Measurements from ENCODE around the gene THSD4.

The THSD4 gene

DNA sequence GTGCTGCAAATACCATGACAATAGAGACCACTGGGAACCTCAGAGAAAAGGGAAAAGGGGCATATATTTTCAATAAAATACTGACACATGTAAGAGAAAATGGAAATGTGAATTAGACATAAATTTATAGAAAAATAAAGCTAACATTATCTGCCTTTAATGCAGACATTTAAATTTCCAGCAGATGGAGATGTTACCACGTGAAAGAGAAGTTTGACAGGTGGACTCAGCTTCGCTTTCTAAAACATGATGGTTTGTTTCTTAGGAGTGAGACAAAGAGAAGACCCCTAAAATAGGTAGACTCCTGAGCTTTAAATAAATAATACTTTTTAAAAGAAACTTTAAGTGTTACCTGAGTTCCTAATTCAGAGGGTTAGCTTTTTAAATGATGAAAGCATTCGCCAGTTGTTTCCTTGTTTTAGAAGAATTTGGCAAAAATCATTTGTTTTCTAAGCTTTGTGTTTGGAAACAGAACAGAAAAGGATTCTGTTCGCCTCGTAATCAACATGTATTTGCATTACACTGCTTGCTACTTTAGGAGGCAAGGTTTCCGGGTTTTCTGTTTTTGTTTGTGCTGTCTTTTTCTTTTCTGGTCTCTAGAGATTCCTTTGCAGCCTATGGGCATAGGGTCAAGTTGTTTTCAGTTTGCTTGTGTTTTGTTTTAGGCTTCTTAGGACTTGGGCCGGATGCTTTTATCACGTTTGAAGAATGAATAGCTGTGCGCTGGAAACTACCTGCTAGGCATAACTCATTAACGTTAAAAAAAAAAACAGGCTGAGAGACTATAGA, 271.4 kb downstream of the THSD4 start:
- Histone ChIP-seq H3K27me3 (ENCODE audit: insufficient read depth, low read depth) (no peaks in the 10 kb centered on the region), H3K9ac (no peak overlapping the region), H3K79me2 (ENCODE audit: insufficient read depth, low read depth) (no peaks in the 10 kb centered on the region), H3K27ac (no peak overlapping the region), H3K4me1 (ENCODE audit: low read depth, poor library complexity, severe bottlenecking) (no peaks in the 10 kb centered on the region), H3K4me2 (no peak overlapping the region), H3K4me3 (IDR thresholded peaks at IDR 0.05; ENCODE audit: insufficient read depth, low read depth, low read length) (no peak overlapping the region), H4K20me1 (ENCODE audit: insufficient read depth) (no peaks in the 10 kb centered on the region), H2AFZ (ENCODE audit: low read depth) (no peak overlapping the region), H3K36me3 (ENCODE audit: insufficient read depth) (no peaks in the 10 kb centered on the region)
- TF ChIP-seq CTCF (conservative IDR thresholded peaks at IDR 0.05; ENCODE audit: low read depth, low read length), result no peak

GRCh38 chr15:71387810-71388209, 272.5 kb downstream of the THSD4 start:
- Histone ChIP-seq H3K4me1 (ENCODE audit: low read depth, poor library complexity, severe bottlenecking) (no peaks in the 10 kb centered on the region), H3K9ac (no peak overlapping the region), H4K20me1 (ENCODE audit: insufficient read depth) (no peaks in the 10 kb centered on the region), H3K4me2 (no peak overlapping the region), H3K36me3 (ENCODE audit: insufficient read depth) (no peaks in the 10 kb centered on the region), H3K79me2 (ENCODE audit: insufficient read depth, low read depth) (no peaks in the 10 kb centered on the region), H2AFZ (ENCODE audit: low read depth) (no peak overlapping the region), H3K27ac (no peak overlapping the region), H3K4me3 (IDR thresholded peaks at IDR 0.05; ENCODE audit: insufficient read depth, low read depth, low read length) (no peak overlapping the region), H3K27me3 (ENCODE audit: insufficient read depth, low read depth) (no peaks in the 10 kb centered on the region)
- no peak for TF ChIP-seq CTCF (conservative IDR thresholded peaks at IDR 0.05; ENCODE audit: low read depth, low read length)

GRCh38 chr15:71390096-71390495, 274.8 kb downstream of the THSD4 start:
- Histone ChIP-seq H3K36me3 (ENCODE audit: insufficient read depth) (no peaks in the 10 kb centered on the region), H3K9ac (no peak overlapping the region), H3K79me2 (ENCODE audit: insufficient read depth, low read depth) (no peaks in the 10 kb centered on the region), H2AFZ (ENCODE audit: low read depth) (no peak overlapping the region), H3K27me3 (ENCODE audit: insufficient read depth, low read depth) (no peaks in the 10 kb centered on the region), H3K4me1 (ENCODE audit: low read depth, poor library complexity, severe bottlenecking) (no peaks in the 10 kb centered on the region), H4K20me1 (ENCODE audit: insufficient read depth) (no peaks in the 10 kb centered on the region), H3K4me2 (no peak overlapping the region), H3K4me3 (IDR thresholded peaks at IDR 0.05; ENCODE audit: insufficient read depth, low read depth, low read length) (no peak overlapping the region), H3K27ac (no peak overlapping the region)
- TF ChIP-seq CTCF (conservative IDR thresholded peaks at IDR 0.05; ENCODE audit: low read depth, low read length), result no peak

GRCh38 chr15:71391421-71392088, 276.3 kb downstream of the THSD4 start:
- Histone ChIP-seq H4K20me1 (ENCODE audit: insufficient read depth) (no peaks in the 10 kb centered on the region), H3K27ac (no peak overlapping the region), H3K4me1 (ENCODE audit: low read depth, poor library complexity, severe bottlenecking) (no peaks in the 10 kb centered on the region), H3K4me3 (IDR thresholded peaks at IDR 0.05; ENCODE audit: insufficient read depth, low read depth, low read length) (no peak overlapping the region), H3K36me3 (ENCODE audit: insufficient read depth) (no peaks in the 10 kb centered on the region), H3K27me3 (ENCODE audit: insufficient read depth, low read depth) (no peaks in the 10 kb centered on the region), H3K4me2 (no peak overlapping the region), H2AFZ (ENCODE audit: low read depth) (no peak overlapping the region), H3K9ac (no peak overlapping the region), H3K79me2 (ENCODE audit: insufficient read depth, low read depth) (no peaks in the 10 kb centered on the region)
- TF ChIP-seq CTCF (conservative IDR thresholded peaks at IDR 0.05; ENCODE audit: low read depth, low read length), result no peak
